GM12872 (cell line): Measurements from ENCODE around the gene CACNA2D3.

Source experiments
- TF ChIP-seq, protein P1 (sequence below): IDR thresholded peaks from 3 replicates; pipeline ENCODE4 v1.5.1; 2011; ENCODE audit warnings: low read depth, mild to moderate bottlenecking, low read length, moderate library complexity; ENCODE audit not compliant: insufficient read depth

The CACNA2D3 gene

GRCh38 chr3:54360320-54360719, 238.0 kb downstream of the CACNA2D3 start:
- TF ChIP-seq, protein P1, sequence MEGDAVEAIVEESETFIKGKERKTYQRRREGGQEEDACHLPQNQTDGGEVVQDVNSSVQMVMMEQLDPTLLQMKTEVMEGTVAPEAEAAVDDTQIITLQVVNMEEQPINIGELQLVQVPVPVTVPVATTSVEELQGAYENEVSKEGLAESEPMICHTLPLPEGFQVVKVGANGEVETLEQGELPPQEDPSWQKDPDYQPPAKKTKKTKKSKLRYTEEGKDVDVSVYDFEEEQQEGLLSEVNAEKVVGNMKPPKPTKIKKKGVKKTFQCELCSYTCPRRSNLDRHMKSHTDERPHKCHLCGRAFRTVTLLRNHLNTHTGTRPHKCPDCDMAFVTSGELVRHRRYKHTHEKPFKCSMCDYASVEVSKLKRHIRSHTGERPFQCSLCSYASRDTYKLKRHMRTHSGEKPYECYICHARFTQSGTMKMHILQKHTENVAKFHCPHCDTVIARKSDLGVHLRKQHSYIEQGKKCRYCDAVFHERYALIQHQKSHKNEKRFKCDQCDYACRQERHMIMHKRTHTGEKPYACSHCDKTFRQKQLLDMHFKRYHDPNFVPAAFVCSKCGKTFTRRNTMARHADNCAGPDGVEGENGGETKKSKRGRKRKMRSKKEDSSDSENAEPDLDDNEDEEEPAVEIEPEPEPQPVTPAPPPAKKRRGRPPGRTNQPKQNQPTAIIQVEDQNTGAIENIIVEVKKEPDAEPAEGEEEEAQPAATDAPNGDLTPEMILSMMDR: no peak

DNA sequence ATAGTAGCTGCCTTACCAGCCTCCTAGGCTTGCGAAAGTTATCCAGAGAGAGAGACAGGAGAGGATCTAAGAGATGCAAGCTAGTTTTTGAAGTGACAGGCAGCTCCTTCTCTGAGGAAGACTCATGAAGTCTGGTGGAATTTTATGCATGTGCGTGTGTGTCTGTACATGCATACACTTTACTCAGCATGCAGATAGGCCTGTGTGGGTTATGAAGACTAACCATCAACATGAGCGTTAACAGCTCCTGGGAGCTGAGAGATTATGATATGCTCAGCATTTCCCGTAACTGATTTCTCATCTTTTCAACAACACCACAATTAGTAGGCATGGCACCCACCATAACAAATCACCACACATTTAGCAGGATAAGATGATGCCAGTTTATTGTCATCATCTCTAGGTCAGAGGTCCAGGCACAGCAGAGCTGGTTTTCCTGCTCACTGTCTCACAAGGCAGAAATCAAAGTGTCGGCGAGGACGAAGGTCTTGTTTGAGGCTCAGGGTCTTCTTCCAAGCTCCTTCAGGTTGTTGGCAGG, 239.5 kb downstream of the CACNA2D3 start:
- TF ChIP-seq, protein P1: no peak

DNA sequence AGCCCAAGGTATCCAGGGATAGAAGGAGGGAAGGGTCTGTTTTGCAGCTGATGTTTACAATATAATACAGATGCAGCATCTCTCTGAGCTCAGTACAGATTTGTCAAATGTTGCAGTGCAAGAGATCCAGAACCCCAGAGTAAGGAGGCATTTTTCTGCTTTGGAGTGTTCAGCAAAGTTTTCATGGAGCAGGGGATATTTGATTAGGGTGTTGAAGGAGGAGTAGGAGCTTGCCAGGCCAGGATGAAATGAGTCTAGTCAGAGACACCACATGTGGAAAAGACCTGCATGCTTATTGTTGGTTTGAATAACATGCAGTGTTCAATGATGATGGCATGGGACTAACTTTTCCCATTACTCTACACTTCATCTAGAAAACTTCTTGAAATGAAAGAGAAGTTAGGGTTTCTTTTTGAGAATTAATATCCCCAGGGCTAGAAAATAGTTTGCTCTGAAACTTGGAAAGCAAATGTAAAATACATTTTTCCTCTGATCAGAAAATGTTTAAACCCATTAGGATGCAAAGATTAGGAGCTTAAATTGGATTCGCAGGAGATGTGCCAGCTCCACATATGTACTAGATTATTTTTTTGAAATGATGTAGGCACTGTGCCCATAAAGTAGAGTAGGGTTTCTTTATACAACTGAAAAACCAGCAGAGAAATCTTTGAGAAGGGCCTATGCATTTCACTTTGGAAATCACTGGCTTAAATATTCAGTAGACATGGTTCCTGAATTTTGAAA, 243.8 kb downstream of the CACNA2D3 start:
- TF ChIP-seq, protein P1: no peak

DNA sequence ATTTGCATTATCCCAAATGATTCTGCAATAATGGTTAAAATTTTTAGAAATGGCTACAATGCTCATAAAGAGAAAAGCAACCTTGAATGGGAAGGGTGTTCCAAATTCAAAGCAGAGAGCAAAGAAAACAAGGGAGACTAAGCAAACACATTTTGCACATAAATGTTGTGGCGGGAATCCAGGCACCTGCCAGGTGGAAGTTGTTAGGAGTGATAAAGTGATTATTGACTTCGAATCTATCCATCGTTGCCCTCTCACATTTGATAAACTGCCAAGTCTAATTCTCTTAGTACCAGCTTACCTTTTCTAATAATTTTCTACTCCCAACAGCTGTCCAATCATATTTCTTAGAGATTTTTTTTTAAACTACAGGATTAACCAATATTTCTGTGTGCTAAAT, 244.5 kb downstream of the CACNA2D3 start:
- TF ChIP-seq, protein P1: no peak

DNA sequence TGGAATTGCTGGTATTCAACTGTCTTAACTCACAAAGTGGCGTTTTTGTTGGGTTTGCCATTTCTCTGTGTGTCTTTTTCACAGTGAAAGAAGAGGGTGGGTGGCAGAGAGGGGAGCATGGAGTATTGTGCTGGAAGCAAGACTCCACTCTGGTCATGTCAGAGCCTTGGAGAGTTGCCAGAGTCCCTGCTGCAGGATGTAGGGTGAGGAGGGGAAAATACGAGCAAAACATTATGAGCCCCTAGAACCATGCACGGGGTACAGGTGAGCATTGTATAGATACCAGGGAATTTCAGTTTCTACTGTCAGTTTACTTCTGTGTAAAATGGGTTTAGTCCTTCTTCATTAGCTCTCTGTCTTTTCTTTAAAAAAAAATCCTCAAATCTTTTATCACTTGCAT, 249.9 kb downstream of the CACNA2D3 start:
- TF ChIP-seq, protein P1: no peak

DNA sequence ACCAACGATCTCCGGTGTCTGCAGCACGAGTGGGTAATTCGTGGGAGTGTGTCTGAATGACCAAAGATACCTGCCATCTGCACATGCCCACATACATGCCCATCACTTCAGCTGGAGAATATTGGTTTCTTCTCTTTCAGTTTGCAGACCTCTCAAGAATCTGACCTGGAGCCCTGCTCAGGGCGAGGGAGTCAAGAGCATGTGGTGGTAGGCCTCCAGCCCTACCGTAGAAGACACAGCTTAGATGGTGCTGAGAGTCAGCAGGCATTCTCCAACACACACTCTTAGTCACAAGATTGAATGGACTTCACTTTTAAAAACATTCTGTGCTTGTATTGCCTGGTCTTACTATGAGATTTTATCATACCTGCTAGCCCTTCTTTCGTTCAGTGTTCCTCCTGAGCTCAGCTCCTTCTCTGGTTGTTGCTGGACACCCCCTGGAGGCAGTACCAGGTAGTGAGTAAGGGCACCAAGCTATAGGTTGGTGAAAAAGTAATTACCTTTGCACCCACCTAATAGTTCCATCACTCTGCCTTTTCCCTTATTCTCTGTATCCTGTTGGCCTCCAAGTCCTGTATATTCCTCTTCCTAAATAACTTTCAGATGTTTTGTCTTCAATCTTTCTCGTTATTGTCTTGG, 252.0 kb downstream of the CACNA2D3 start:
- TF ChIP-seq, protein P1: peak; percentile 56

DNA sequence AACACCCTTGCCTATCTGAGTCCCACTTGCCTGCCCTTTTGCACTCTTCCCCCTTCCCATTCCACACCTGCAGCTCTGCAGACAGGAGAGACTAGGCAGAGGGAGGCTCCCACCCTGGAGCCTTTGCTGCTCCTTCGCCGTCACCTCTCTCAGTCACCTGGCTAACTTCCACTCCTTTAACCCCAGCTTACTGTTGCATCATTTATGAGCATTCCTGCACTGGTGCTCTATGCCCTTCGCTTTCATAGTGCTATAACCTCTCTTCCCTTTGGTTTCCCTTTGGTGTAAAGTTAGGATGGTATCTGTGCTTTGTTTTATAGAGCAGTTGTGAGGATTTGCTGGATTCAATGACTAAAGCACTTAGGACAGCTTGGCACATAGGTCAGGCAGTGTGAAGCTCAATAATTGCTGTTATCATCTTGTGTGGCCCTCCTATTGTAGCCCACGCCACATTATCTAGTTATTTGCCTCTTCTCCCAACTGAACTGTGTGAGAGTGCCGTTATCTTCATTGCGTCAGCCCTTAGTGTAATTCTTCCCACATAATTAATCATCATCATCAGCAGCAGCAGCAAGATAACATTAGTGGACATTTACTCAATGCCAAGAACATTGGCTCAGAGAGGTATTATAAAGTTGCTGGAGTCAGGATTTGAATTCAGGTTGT, 253.9 kb downstream of the CACNA2D3 start:
- TF ChIP-seq, protein P1: no peak
